Panc1 (cell line): ENCODE data around the gene TGFBI.

Experiments
- TF ChIP-seq, protein P1 (sequence below), 2 experiments: IDR thresholded peaks; 2 replicates each; pipeline ENCODE4 v1.6.1; 2011 to 2012; ENCODE audit warnings: low read depth in 2 of 2, control low read depth in 1 of 2, low read length in 1 of 2, mild to moderate bottlenecking in 1 of 2, moderate library complexity in 1 of 2; ENCODE audit not compliant: insufficient read depth in 1 of 2
- TF ChIP-seq, protein P2 (sequence below): fragments of 450-650 bp; IDR thresholded peaks from 2 replicates; pipeline ENCODE4 v1.5.1; 2017; ENCODE audit warnings: mild to moderate bottlenecking

DNA sequence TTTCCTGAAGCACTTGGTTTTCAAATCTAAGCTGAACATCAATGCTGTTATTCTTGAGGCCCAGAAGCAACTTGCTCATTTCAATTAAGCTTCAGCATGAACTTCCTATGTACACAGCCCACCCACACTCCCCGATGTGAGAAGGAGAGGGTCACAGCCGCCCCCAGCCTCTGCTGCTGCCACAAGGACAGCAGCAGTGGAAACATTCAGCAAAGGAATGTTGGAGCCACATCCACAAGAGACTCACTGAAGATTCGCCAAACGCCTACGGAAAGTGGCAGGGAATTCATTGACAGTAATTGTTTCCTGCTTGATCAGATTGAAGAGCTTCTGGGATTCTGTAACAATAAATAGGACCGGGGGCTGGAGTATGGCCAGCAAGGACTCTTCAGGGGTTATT lies 2.9 kb downstream of the TGFBI start:
- TF ChIP-seq, protein P1, sequence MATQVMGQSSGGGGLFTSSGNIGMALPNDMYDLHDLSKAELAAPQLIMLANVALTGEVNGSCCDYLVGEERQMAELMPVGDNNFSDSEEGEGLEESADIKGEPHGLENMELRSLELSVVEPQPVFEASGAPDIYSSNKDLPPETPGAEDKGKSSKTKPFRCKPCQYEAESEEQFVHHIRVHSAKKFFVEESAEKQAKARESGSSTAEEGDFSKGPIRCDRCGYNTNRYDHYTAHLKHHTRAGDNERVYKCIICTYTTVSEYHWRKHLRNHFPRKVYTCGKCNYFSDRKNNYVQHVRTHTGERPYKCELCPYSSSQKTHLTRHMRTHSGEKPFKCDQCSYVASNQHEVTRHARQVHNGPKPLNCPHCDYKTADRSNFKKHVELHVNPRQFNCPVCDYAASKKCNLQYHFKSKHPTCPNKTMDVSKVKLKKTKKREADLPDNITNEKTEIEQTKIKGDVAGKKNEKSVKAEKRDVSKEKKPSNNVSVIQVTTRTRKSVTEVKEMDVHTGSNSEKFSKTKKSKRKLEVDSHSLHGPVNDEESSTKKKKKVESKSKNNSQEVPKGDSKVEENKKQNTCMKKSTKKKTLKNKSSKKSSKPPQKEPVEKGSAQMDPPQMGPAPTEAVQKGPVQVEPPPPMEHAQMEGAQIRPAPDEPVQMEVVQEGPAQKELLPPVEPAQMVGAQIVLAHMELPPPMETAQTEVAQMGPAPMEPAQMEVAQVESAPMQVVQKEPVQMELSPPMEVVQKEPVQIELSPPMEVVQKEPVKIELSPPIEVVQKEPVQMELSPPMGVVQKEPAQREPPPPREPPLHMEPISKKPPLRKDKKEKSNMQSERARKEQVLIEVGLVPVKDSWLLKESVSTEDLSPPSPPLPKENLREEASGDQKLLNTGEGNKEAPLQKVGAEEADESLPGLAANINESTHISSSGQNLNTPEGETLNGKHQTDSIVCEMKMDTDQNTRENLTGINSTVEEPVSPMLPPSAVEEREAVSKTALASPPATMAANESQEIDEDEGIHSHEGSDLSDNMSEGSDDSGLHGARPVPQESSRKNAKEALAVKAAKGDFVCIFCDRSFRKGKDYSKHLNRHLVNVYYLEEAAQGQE (IDR thresholded peaks at IDR 0.05; ENCODE audit: insufficient read depth in 1 of 2, low read depth in 2 of 2, low read length in 1 of 2): no peak
- TF ChIP-seq, protein P2, sequence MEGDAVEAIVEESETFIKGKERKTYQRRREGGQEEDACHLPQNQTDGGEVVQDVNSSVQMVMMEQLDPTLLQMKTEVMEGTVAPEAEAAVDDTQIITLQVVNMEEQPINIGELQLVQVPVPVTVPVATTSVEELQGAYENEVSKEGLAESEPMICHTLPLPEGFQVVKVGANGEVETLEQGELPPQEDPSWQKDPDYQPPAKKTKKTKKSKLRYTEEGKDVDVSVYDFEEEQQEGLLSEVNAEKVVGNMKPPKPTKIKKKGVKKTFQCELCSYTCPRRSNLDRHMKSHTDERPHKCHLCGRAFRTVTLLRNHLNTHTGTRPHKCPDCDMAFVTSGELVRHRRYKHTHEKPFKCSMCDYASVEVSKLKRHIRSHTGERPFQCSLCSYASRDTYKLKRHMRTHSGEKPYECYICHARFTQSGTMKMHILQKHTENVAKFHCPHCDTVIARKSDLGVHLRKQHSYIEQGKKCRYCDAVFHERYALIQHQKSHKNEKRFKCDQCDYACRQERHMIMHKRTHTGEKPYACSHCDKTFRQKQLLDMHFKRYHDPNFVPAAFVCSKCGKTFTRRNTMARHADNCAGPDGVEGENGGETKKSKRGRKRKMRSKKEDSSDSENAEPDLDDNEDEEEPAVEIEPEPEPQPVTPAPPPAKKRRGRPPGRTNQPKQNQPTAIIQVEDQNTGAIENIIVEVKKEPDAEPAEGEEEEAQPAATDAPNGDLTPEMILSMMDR: no peak
